Mesenchymal stem cell (in vitro differentiated cells and primary cell): Measurements from ENCODE around the gene PRRC2B.

ENCODE experiments used
- DNase-seq: peaks from one replicate; pipeline ENCODE4 v3.0.0-alpha.2; 2013
- H2AFZ ChIP-seq: one replicate; pipeline ENCODE4 v1.6.1; 2013; ENCODE audit warnings: low read depth, mild to moderate bottlenecking, control low read depth, inconsistent platforms, low read length, moderate library complexity
- H2AK5ac ChIP-seq: 2 replicates; pipeline ENCODE4 v1.6.1; 2013; ENCODE audit warnings: low read length, moderate library complexity, mild to moderate bottlenecking, inconsistent platforms; ENCODE audit not compliant: severe bottlenecking
- H2BK120ac ChIP-seq: one replicate; pipeline ENCODE4 v1.6.1; 2013; ENCODE audit warnings: low read depth, mild to moderate bottlenecking, inconsistent platforms, low read length, moderate library complexity
- H2BK12ac ChIP-seq, 2 experiments: one replicate each; pipeline ENCODE4 v1.6.1; 2013; ENCODE audit warnings: inconsistent platforms in 2 of 2, low read length in 2 of 2, mild to moderate bottlenecking in 2 of 2, moderate library complexity in 2 of 2, control low read depth in 1 of 2
- H2BK15ac ChIP-seq: one replicate; pipeline ENCODE4 v1.6.1; 2013; ENCODE audit warnings: mild to moderate bottlenecking, low read depth, inconsistent platforms; ENCODE audit not compliant: poor library complexity, severe bottlenecking
- H2BK5ac ChIP-seq: 2 replicates; pipeline ENCODE4 v1.6.1; 2013; ENCODE audit warnings: low read depth, mild to moderate bottlenecking, low read length, control low read depth, inconsistent platforms; ENCODE audit not compliant: poor library complexity, severe bottlenecking
- H3K14ac ChIP-seq, 2 experiments: one replicate each; pipeline ENCODE4 v1.6.1; 2013; ENCODE audit warnings: inconsistent platforms in 2 of 2, low read length in 2 of 2, control low read depth in 1 of 2, mild to moderate bottlenecking in 1 of 2, moderate library complexity in 1 of 2
- H3K18ac ChIP-seq, 2 experiments: one replicate each; pipeline ENCODE4 v1.6.1; 2013; ENCODE audit warnings: inconsistent platforms in 2 of 2, low read length in 2 of 2, control low read depth in 1 of 2, low read depth in 1 of 2, mild to moderate bottlenecking in 1 of 2
- H3K23ac ChIP-seq, 2 experiments: one replicate each; pipeline ENCODE4 v1.6.1; 2013; ENCODE audit warnings: inconsistent platforms in 2 of 2, low read length in 2 of 2, mild to moderate bottlenecking in 2 of 2, moderate library complexity in 2 of 2, control low read depth in 1 of 2
- H3K27ac ChIP-seq: 2 replicates; pipeline ENCODE4 v1.5.1; 2013; ENCODE audit warnings: mild to moderate bottlenecking, moderate library complexity, low read length, control low read depth, inconsistent platforms; ENCODE audit not compliant: poor library complexity, severe bottlenecking
- H3K27me3 ChIP-seq, 2 experiments: 2 replicates each; pipeline versions ENCODE4 v1.6.1 to v1.7.0; 2013; ENCODE audit warnings: low read length in 2 of 2, mild to moderate bottlenecking in 2 of 2, moderate library complexity in 2 of 2, control low read depth in 1 of 2, inconsistent platforms in 1 of 2; ENCODE audit not compliant: control insufficient read depth in 1 of 2, insufficient read depth in 1 of 2
- H3K36me3 ChIP-seq, 2 experiments: 2 replicates each; pipeline versions ENCODE4 v1.6.1 to v1.7.0; 2013; ENCODE audit warnings: low read length in 2 of 2, control low read depth in 1 of 2, inconsistent platforms in 1 of 2, low read depth in 1 of 2, mild to moderate bottlenecking in 1 of 2; ENCODE audit not compliant: insufficient read depth in 2 of 2, control insufficient read depth in 1 of 2
- H3K4ac ChIP-seq, 2 experiments: one replicate each; pipeline ENCODE4 v1.6.1; 2013; ENCODE audit warnings: inconsistent platforms in 2 of 2, low read length in 2 of 2, mild to moderate bottlenecking in 2 of 2, moderate library complexity in 2 of 2, control low read depth in 1 of 2, low read depth in 1 of 2
- H3K4me1 ChIP-seq: 2 replicates; pipeline ENCODE4 v1.6.1; 2013; ENCODE audit warnings: low read depth, low read length, control low read depth; ENCODE audit not compliant: control insufficient read depth, insufficient read depth
- H3K4me2 ChIP-seq: 2 replicates; pipeline ENCODE4 v1.6.1; 2013; ENCODE audit warnings: low read length, mild to moderate bottlenecking, inconsistent platforms; ENCODE audit not compliant: poor library complexity, severe bottlenecking
- H3K4me3 ChIP-seq, 2 experiments: 2 replicates each; pipeline versions ENCODE4 v1.5.1 to v1.7.0; 2013; ENCODE audit warnings: low read length in 2 of 2, mild to moderate bottlenecking in 2 of 2, control low read depth in 1 of 2, low read depth in 1 of 2; ENCODE audit not compliant: insufficient read depth in 1 of 2
- H3K79me1 ChIP-seq: replicated peaks from 2 replicates; pipeline ENCODE4 v1.6.1; 2013; ENCODE audit warnings: mild to moderate bottlenecking, control low read depth, low read length, inconsistent platforms; ENCODE audit not compliant: poor library complexity, severe bottlenecking
- H3K9ac ChIP-seq: 2 replicates; pipeline ENCODE4 v1.7.0; 2013; ENCODE audit warnings: mild to moderate bottlenecking, low read length, moderate library complexity
- H3K9me3 ChIP-seq: 2 replicates; pipeline ENCODE4 v1.7.0; 2013; ENCODE audit warnings: mild to moderate bottlenecking, low read length; ENCODE audit not compliant: control insufficient read depth
- H4K8ac ChIP-seq: one replicate; pipeline ENCODE4 v1.6.1; 2013; ENCODE audit warnings: inconsistent platforms, mild to moderate bottlenecking, low read length, moderate library complexity
- H4K91ac ChIP-seq: one replicate; pipeline ENCODE4 v1.6.1; 2013; ENCODE audit warnings: mild to moderate bottlenecking, low read length, inconsistent platforms
- WGBS: methylation state at CpG from one replicate; pipeline ENCODE4 v1.1.7; 2013; ENCODE audit warnings: mixed read lengths; 5-methylcytosine and 5-hydroxymethylcytosine counted together

The PRRC2B gene

GRCh38 chr9:131419716-131420115, 25.8 kb downstream of the PRRC2B start:
- Histone ChIP-seq H4K91ac (no peak overlapping the region), H3K4ac (no peak overlapping the region), H3K23ac (no peak overlapping the region), H3K79me1 (peaks cover 1% of the 10 kb centered on the region), H3K14ac (no peak overlapping the region), H2BK15ac (no peak overlapping the region), H2AFZ (no peak overlapping the region), H3K4me3 (no peak overlapping the region), H2AK5ac (no peak overlapping the region), H3K18ac (no peak overlapping the region), H3K36me3 (peaks cover 4 to 17% of the 10 kb centered on the region in 2 experiments), H2BK12ac (no peak overlapping the region), H3K27ac (no peak overlapping the region), H3K27me3 (no peaks in the 10 kb centered on the region), H3K4me1 (peaks cover 55% of the 10 kb centered on the region), H2BK5ac (no peak overlapping the region), H4K8ac (no peak overlapping the region), H2BK120ac (no peak overlapping the region), H3K4me2 (no peak overlapping the region), H3K9me3 (no peaks in the 10 kb centered on the region), H3K9ac (no peak overlapping the region)
- no peak for DNase-seq
- WGBS: 96% methylated on average over 11 of the region's 12 CpGs

- Histone ChIP-seq H3K27me3 (no peaks in the 10 kb centered on the region), H2BK12ac (no peak overlapping the region), H4K91ac (no peak overlapping the region), H2BK5ac (no peak overlapping the region), H3K4me2 (no peak overlapping the region), H3K4me3 (no peak overlapping the region), H3K4me1 (peaks cover 59% of the 10 kb centered on the region), H3K14ac (no peak overlapping the region), H2AFZ (no peak overlapping the region), H3K23ac (no peak overlapping the region), H2AK5ac (peak overlapping the region; percentile 42), H3K36me3 (peaks cover 0 to 11% of the 10 kb centered on the region in 2 experiments), H2BK120ac (no peak overlapping the region), H4K8ac (no peak overlapping the region), H3K9ac (peak overlapping the region; percentile 7), H3K4ac (no peak overlapping the region), H3K27ac (peak overlapping the region; percentile 27), H3K18ac (no peak overlapping the region), H3K9me3 (no peaks in the 10 kb centered on the region), H3K79me1 (peaks cover 1% of the 10 kb centered on the region), H2BK15ac (no peak overlapping the region)
- 71% methylated on average over 13 of the region's 13 CpGs for WGBS
- DNase-seq: peak; percentile 74
These were observed 27.2 kb downstream of the PRRC2B start for GRCh38 chr9:131420980-131421624.

- DNase-seq: no peak
- Histone ChIP-seq H3K27ac (peak overlapping the region; percentile 27), H3K18ac (no peak overlapping the region), H3K4me3 (no peak overlapping the region), H2BK120ac (no peak overlapping the region), H3K36me3 (peaks cover 0 to 15% of the 10 kb centered on the region in 2 experiments), H3K4me2 (no peak overlapping the region), H3K27me3 (no peaks in the 10 kb centered on the region), H2BK5ac (no peak overlapping the region), H2BK15ac (no peak overlapping the region), H3K14ac (no peak overlapping the region), H3K4ac (no peak overlapping the region), H2AK5ac (peak overlapping the region; percentile 42), H2BK12ac (no peak overlapping the region), H3K4me1 (peaks cover 61% of the 10 kb centered on the region), H3K23ac (no peak overlapping the region), H4K8ac (no peak overlapping the region), H3K79me1 (peaks cover 1% of the 10 kb centered on the region), H2AFZ (no peak overlapping the region), H4K91ac (no peak overlapping the region), H3K9me3 (no peaks in the 10 kb centered on the region), H3K9ac (peak overlapping the region; percentile 7)
- WGBS: 96% methylated on average over 7 of the region's 8 CpGs
These were observed 27.8 kb downstream of the PRRC2B start for GRCh38 chr9:131421691-131422090.

- Histone ChIP-seq H3K36me3 (peaks cover 0 to 19% of the 10 kb centered on the region in 2 experiments), H3K4me3 (no peak overlapping the region), H2BK120ac (no peak overlapping the region), H2AK5ac (peak overlapping the region; percentile 86), H3K9ac (peak overlapping the region; percentile 55), H3K18ac (no peak overlapping the region), H3K14ac (no peak overlapping the region), H2AFZ (no peak overlapping the region), H2BK5ac (no peak overlapping the region), H3K4me1 (peaks cover 58% of the 10 kb centered on the region), H3K23ac (no peak overlapping the region), H2BK15ac (no peak overlapping the region), H3K9me3 (no peaks in the 10 kb centered on the region), H2BK12ac (no peak overlapping the region), H3K27ac (peak overlapping the region; percentile 99), H4K8ac (no peak overlapping the region), H3K4ac (no peak overlapping the region), H4K91ac (no peak overlapping the region), H3K79me1 (peaks cover 1% of the 10 kb centered on the region), H3K4me2 (peak overlapping the region; percentile 26), H3K27me3 (no peaks in the 10 kb centered on the region)
- no peak for DNase-seq
- WGBS: 82% methylated on average over 7 of the region's 12 CpGs
These were observed 28.4 kb downstream of the PRRC2B start for GRCh38 chr9:131422241-131422792.
